Pancreas (tissue), 10 donors: ENCODE data around the gene CCL19. TPM values are rescaled to one million over a fixed set of nuclear protein-coding genes. Genes with fewer than 3 reads are reported as not detected.

Experiments
- ATAC-seq, 4 donors: fragments of 200-7000 bp; cut with Tn5 transposase; one replicate each; pipeline versions ENCODE4 v1.8.0 to v1.9.1; 2020; ENCODE audit warnings: mild to moderate bottlenecking in 4 of 4, moderate library complexity in 4 of 4
- DNase-seq, 6 donors: peaks; one replicate each; pipeline ENCODE4 v3.0.0-alpha.2; 2020
- FAIRE-seq: peaks from 2 replicates; lab custom pipeline; 2012; peaks lifted over from hg19 to GRCh38; lab: Jason Lieb, UNC
- H3K27ac ChIP-seq, 4 donors: fragments of 200-600 bp; sonication (generic); 1 replicate in 3 of 4; 2 replicates in 1 of 4; pipeline versions ENCODE4 v1.5.0 to v1.8.0; 2020
- H3K27me3 ChIP-seq, 4 donors: fragments of 200-600 bp; one replicate each; pipeline ENCODE4 v1.8.0; 2021
- H3K36me3 ChIP-seq, 3 donors: fragments of 200-600 bp; sonication (generic) in 1 of 3; one replicate each; pipeline versions ENCODE4 v1.5.0 to v1.8.0; 2020 to 2021
- H3K4me1 ChIP-seq, 3 donors: fragments of 200-600 bp; one replicate each; pipeline ENCODE4 v1.8.0; 2021
- H3K4me3 ChIP-seq, 4 donors: fragments of 200-600 bp; sonication (generic) in 2 of 4; one replicate each; pipeline versions ENCODE4 v1.5.0 to v1.8.0; 2020 to 2021
- H3K9me3 ChIP-seq, 4 donors: fragments of 200-600 bp; one replicate each; pipeline ENCODE4 v1.8.0; 2021
- WGBS, 2 donors: extraction: QIAGEN DNeasy Blood & Tissue Kit; methylation state at CpG; one replicate each; pipeline ENCODE4 v1.1.7; 2013; 5-methylcytosine and 5-hydroxymethylcytosine counted together
- intact Hi-C, 3 donors: fragments of 100-400 bp; cut with DNase I; formaldehyde crosslinking; loops; one replicate each; pipeline versions ENCODE4 v1.11.1 to v1.14.2; 2022
- polyA plus RNA-seq, 2 donors: library from polyadenylated mRNA; stranded (reverse); fragments of 200-250 nt; gene quantifications; one replicate each; pipeline ENCODE4 v1.2.3, GENCODE V29; 2013
- total RNA-seq, 6 donors: library from RNA; stranded (reverse); fragmentation: NEBNext Ultra II Directional in 4 of 6; extraction: Animal tissue kit (Norgen Biotek cat#: 25700) in 4 of 6; gene quantifications; one replicate each; pipeline versions ENCODE4 v1.2.1 to v1.2.4, GENCODE V29; 2021 to 2023
- TF ChIP-seq, protein P1 (sequence below), 4 donors: fragments of 200-600 bp; sonication (generic) in 3 of 4; IDR thresholded peaks; one replicate each; pipeline versions ENCODE4 v1.5.0 to v1.8.0; 2021; ENCODE audit warnings: antibody characterized with exemption in 4 of 4
- donor health status: healthy with polysubstance abuse.
- donor health status: DM: no; HTN: no; CAD: no; lungs with moderate emphysema.
- donor health status: DM: no; HTN: no; CAD: no.
- donor health status: control.
- donor health status: control.
- donor health status: Bipolar disorder and iron deficiency.
- donor health status: DM: yes; HTN: yes; CAD: no.
- donor health status: DM: no; HTN: no; CAD: no.
- donor health status: DM: no; HTN: no; CAD: no.
- donor health status: DM: yes; HTN: yes; CAD: no.

The CCL19 gene
- total and polyA plus RNA-seq, 8 donors = 0.35 to 2.8 (median 1.5) TPM; not detected in 2

DNA sequence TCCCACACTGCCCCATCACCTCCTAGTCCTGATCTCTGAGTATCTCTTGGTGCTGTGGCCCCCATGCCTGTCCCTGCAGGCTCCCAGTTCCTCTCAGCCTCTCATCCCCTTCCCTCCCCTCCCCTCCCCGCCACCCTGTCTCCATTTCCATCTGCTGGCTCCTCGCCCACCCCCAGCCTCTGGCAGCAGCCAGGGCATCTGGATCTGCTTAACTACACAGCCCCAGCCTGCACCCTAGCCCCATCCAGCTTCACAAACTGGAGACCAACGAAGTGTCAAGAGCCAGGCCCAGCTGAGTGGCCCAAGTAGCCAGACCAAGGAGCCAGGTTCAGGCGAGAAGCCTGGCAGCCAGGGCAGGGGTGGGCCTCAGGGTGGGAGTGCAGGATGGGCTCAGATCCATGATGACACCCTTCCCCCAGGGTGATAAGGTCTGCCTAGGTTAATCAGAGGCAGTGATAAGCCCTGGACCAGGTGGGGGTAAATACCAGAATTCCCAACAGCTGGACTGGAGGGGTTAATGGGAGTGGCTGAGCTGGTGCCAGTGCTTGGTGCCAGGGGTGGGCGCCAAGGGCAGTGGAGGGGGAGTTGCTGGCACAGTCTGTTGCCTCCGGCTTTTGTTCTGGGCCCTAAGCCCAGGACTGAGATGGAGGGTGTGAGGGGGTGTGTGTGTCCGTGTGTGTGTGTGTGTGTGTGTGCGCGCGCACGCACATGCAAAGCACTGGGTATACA lies 36.6 kb downstream of the CCL19 start:
- Histone ChIP-seq H3K4me1 (peaks cover 9 to 31% (median 21%) of the 10 kb centered on the region in 3 donors), H3K36me3 (peaks cover 0 to 3% (median 0%) of the 10 kb centered on the region in 3 donors), H3K27ac (peak overlapping the region in 1 of 4 donors; percentile 22), H3K27me3 (no peaks in the 10 kb centered on the region), H3K4me3 (no peak overlapping the region), H3K9me3 (no peaks in the 10 kb centered on the region)
- TF ChIP-seq, protein P1, sequence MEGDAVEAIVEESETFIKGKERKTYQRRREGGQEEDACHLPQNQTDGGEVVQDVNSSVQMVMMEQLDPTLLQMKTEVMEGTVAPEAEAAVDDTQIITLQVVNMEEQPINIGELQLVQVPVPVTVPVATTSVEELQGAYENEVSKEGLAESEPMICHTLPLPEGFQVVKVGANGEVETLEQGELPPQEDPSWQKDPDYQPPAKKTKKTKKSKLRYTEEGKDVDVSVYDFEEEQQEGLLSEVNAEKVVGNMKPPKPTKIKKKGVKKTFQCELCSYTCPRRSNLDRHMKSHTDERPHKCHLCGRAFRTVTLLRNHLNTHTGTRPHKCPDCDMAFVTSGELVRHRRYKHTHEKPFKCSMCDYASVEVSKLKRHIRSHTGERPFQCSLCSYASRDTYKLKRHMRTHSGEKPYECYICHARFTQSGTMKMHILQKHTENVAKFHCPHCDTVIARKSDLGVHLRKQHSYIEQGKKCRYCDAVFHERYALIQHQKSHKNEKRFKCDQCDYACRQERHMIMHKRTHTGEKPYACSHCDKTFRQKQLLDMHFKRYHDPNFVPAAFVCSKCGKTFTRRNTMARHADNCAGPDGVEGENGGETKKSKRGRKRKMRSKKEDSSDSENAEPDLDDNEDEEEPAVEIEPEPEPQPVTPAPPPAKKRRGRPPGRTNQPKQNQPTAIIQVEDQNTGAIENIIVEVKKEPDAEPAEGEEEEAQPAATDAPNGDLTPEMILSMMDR (IDR thresholded peaks at IDR 0.05) = no peak
- DNase-seq (peak; percentile 63 to 87 (median 74)), ATAC-seq (peak; percentile 43 to 77 (median 66)), FAIRE-seq (no peak)
- intact Hi-C loops = no loop called here
- WGBS, 2 donors = 16 to 19% methylated on average over 11 of the region's 11 CpGs

DNA sequence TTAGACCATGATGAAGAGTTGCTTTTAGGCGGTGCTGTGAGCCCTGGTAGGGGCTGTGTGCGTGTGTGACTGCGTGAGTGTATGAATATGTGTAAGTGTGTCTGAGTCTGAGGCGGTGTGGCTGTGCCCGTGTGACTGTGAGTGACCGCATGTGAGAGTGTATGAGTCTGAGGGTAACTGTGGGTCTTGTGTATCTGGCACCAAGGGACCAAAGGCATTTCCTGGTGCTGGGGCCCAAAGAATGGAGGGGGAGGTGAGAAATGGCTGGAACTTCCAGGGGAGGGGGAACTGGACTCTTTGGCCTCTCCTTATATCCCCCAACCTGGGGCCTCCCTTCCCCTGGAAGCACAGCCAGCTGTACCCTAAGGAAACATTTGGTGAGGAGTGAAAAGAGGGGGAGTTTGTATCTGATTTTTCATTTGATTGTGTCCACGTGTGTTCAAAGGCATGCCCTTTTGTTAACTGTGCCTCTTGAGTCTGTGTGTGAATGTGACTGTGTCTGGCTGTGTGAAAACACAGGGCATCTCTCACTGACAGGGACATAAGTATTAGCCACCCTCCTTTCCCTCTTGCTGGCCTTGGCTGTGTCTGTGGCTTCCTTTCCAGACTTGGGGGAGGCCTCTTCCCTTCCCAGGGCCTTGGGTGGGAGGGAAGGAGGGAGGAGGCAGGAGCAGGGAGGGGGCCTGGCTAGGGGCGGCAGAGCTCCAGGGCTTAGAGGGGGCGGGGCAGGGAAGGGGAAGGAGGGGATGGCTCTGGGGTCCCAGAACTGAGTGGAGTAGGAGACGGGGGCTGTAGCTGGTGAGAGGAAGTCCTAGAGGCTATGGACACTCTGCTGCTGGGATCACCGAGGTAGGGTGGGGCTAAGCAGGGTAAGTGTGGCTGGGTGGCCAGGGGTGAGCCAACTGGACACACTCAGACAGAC lies 37.7 kb downstream of the CCL19 start:
- WGBS, 2 donors = 68 to 73% methylated on average over 11 of the region's 11 CpGs

DNA sequence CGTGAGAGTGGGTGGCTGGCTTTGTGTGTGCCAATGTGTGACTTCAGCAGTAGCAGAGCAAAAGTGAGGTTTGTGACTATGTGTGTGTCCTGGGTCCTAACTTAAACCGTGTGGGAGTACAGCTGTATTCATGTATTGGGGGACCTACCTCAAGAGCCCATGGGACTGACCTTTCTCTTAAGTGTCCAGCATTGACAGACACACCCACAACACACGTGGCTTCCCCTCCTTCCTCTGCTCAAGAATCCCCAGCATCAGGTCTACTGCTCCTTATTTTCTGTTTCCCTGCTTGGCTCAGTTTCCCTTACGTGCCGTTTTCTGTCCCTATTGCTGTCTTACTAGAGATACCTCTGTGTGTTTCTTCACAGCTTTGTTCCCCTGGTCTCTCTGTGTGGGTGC lies 38.5 kb downstream of the CCL19 start:
- 51 to 56% methylated on average over 5 of the region's 5 CpGs for WGBS, 2 donors
- H3K9me3 ChIP-seq = no peaks in the 10 kb centered on the region
- intact Hi-C loops = no loop called here
- peak overlapping the region in 1 of 4 donors; percentile 68 for H3K27ac ChIP-seq
- peaks cover 9 to 37% (median 24%) of the 10 kb centered on the region in 3 donors for H3K4me1 ChIP-seq
- ATAC-seq (no peak), FAIRE-seq (no peak), DNase-seq (no peak)
- peaks cover 0 to 3% (median 0%) of the 10 kb centered on the region in 3 donors for H3K36me3 ChIP-seq
- TF ChIP-seq, protein P1 (IDR thresholded peaks at IDR 0.05) = no peak
- H3K27me3 ChIP-seq = no peaks in the 10 kb centered on the region
- peak overlapping the region in 1 of 4 donors; percentile 34 for H3K4me3 ChIP-seq

More for the DNA sequence above, 37.7 kb downstream of the CCL19 start:
- intact Hi-C loops = no loop called here
- Histone ChIP-seq H3K36me3 (peaks cover 0 to 3% (median 0%) of the 10 kb centered on the region in 3 donors), H3K27me3 (no peaks in the 10 kb centered on the region), H3K27ac (no peak overlapping the region), H3K4me3 (no peak overlapping the region), H3K4me1 (peaks cover 9 to 31% (median 21%) of the 10 kb centered on the region in 3 donors), H3K9me3 (no peaks in the 10 kb centered on the region)
- no peak for FAIRE-seq
- peak in 1 of 4 donors; percentile 2 for ATAC-seq
- peak in 1 of 6 donors; percentile 59 for DNase-seq
- TF ChIP-seq, protein P1 (IDR thresholded peaks at IDR 0.05) = no peak

DNA sequence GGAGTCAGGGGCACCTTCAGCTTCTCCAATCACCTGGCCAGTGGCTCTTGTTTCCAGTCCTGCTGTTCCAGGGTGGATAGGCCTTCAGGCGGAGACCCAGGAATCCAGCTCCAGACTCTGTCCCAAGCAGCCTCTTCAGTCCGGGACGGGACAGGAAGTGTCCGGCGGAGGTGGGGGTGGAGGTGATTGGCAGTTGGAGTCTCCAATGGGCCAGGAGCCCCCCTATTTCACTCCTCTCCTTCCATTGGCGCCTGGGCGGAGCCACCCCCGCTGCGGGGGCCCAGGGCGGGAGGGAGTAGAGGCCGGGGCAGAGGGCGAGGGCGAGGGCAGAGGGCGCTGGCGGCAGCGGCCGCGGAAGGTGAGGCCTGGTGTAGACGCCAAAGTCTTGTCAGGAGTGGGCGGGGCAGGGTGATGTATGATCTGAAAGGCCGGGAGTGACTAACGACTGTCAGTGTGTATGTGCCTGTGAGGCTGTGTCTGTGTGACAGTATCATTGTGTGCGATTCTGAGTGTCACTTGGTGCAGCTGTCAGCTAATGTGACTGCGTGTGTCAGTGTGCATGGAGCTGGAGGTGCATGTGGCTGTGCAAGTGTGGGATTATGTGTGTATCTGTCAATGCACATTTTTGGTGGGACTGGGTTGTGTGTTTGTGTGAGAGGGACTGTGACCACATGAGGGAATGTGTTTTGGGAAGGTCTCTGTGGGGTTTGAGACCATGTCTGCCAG lies 39.0 kb downstream of the CCL19 start, which contains the start of gene IL11RA:
IL11RA (plus strand) TSS at position 310 of the 726 bp plus-strand sequence. CDS start 3,033 bp downstream, outside the sequence.
- peak; percentile 44 to 71 (median 62) for ATAC-seq
- TF ChIP-seq, protein P1 (IDR thresholded peaks at IDR 0.05) = no peak
- Histone ChIP-seq H3K27me3 (no peaks in the 10 kb centered on the region), H3K4me1 (peaks cover 15 to 42% (median 27%) of the 10 kb centered on the region in 3 donors), H3K4me3 (peak within 1 kb of the TSS in 2 of 4 donors; percentile 16 to 34), H3K36me3 (peaks cover 0 to 3% (median 0%) of the 10 kb centered on the region in 3 donors), H3K27ac (peak within 1 kb of the TSS; percentile 11 to 68 (median 42)), H3K9me3 (no peaks in the 10 kb centered on the region)
- WGBS, 2 donors = 6 to 27% methylated on average over 22 to 24 of the region's 24 CpGs
- no peak for FAIRE-seq
- intact Hi-C loops = no loop called here
- DNase-seq = peak; percentile 63 to 84 (median 70)
